GM04503 (cell line): ENCODE data around the gene CAT.

ENCODE experiments used
- DNase-seq: peaks from one replicate; pipeline ENCODE4 v3.0.0-alpha.2; 2012; ENCODE audit warnings: low read depth

CAT gene

DNA sequence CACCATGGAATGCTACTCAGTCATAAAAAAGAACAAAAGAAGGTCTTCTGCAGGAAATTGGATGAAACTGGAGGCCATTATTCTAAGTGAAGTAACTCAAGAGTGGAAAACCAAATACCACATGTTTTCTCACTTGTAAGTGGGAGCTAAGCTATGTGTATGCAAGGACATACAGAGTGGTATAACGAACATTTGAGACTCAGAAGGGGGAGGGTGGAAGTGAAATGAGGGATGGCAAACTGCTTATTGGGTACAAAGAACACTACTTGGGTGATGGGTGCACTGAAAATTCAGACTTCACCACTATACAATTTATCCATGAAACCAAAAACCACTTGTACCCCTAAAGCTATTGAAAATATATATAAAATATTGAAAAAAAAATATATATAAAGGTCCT lies 13.4 kb upstream of the CAT start:
- DNase-seq: no peak

DNA sequence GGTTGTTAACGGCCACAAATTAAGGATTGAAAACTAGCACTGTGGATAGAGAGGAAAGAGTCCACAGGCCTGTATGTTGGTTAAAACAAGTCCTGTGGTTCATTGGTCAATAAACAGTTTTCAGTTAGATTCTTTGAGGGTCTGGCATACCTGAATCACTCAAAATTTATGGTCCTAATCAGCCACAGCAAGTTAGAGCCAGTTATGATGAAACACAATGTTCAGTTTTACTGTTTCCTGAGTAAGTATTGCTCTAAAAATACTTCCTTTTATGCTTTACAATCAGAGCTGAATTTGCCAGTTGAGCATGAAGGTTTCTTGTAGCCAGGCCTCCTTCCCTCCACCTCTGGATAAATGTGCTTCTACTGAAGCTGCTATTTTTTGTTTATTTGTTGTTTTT lies 12.9 kb upstream of the CAT start:
- DNase-seq: peak; percentile 64

DNA sequence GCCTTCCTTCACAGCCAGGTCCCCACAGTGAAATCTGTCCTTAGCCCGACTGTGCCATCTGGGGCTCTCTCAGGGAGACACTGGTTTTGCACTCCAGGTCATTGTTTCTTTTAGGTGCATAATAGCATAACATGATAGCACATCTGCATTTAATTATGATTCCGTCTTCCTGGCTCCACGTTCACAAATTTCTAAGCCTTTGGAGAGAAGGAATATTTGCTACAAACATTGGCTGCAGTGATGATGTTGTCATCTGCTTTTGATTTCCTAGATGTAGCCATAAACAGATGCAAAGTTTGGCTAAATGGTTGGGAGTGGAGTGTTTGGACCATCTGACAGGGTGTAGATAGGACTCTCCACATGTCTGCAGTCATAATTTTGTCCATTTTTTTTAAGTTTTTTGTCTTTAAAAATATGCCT lies 12.0 kb upstream of the CAT start:
- DNase-seq: peak; percentile 91

DNA sequence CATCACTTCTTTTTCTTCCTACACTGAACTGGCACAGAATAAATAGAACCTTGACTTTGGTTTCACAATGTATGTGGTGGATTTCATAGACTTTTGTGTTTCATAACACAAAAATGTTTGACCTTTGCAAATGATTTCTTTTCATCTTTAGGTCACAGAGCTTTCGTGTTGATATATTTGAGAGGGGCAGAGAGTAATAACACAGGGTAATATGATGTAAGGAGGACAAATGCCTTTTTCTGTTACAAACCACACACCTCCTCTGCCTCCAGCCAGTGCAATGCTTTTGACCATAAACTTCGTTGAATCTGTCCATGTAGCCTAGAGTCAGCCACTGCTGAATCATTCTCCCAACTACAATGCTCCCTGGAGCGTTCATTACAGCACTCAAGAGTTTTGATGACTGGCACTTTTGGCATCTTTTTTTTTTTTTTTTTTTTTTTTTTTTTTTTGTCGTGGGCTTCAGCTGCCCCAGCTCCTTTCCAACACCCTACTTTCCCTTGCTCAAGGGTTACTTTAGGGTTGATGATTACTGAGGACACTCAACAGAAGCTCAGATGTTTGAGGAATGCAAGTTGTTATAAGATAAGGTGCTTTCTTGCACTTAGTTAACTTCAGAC lies 11.4 kb upstream of the CAT start:
- DNase-seq: peak; percentile 79

DNA sequence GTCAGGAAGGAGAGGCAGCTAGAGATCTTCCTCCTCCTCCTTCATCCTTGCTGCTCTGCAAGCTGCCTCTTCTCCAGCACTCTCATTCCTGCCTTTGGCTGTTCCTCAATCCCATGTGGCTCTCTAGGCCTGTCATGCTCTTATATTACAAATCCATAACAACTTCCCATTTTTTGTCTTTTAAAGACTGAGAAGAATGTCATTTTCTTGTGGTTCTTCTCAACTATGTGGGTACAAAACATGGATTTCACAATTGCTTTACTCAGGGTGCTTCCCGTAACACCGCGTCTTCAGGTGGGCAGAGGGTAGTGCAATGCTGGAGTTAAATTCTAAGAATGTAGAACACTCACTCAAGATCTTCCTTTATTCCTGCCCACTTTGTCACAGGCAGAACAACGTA lies 6.8 kb upstream of the CAT start:
- DNase-seq: no peak

DNA sequence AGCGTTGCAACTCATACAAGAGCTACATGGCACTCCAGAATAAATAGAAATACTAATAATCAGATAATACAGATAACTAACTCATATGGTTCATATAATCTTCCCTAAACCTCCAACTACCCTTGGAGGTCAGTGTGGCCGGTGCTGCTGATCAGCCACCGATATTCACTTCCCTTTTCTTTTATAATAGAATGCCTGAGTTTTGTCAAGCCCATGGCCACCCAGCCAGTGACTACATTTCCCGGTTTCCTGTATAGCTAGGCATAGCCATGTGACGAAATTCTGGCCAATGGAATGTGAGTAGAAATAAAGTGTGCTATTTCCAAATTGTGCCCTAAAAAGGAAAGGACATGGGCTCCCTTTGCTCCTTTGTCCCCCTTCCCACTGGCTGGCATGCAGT lies 5.9 kb upstream of the CAT start:
- DNase-seq: no peak

DNA sequence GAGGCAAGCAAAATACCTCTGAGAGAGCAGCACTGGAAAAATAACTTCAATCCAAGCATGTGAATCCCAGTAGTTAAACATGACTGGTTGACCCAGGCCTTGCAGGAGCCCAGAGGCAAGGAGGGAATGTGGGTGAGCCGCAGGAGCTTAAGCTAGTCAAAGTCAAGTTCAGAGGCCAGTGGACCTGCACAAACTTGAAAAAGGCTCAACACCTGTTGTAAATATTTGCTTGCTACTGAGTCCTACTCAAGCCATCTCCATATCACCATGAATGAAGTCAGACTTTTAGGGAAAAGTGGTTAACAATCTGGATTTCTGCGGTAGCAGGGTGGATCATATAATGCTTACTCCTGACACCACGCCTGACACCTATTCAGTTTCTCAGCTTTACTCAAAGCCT lies 4.8 kb upstream of the CAT start:
- no peak for DNase-seq

GRCh38 chr11:34437224-34438125 lies 1.3 kb upstream of the CAT start:
- DNase-seq: no peak

GRCh38 chr11:34439610-34440198 lies 970 bp downstream of the CAT start:
- no peak for DNase-seq

- no peak for DNase-seq
Observed at GRCh38 chr11:34441814-34442213, 3.1 kb downstream of the CAT start.

- no peak for DNase-seq
Observed at GRCh38 chr11:34443136-34443535, 4.4 kb downstream of the CAT start.

- no peak for DNase-seq
Observed at GRCh38 chr11:34444428-34444827, 5.7 kb downstream of the CAT start.

GRCh38 chr11:34445956-34446355 lies 7.2 kb downstream of the CAT start:
- no peak for DNase-seq

DNA sequence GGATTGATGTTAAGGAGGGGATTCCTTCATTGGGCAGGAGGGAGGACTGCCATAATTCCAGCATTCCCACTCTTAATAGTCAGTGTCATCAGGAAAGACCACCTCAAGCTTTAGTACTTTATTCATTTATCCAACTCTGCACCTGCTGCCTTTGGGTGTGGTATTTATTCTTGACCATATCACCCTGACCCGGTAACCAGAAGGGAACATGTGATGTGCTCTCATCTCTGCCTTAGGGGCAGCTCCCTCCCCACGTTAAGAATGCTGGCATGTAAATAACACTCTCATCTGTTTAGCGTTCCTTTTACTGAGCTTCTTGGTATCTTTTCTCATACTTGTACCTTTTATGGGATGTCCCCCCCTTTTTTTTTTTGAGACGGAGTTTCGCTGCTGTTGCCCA lies 7.7 kb downstream of the CAT start:
- no peak for DNase-seq

DNA sequence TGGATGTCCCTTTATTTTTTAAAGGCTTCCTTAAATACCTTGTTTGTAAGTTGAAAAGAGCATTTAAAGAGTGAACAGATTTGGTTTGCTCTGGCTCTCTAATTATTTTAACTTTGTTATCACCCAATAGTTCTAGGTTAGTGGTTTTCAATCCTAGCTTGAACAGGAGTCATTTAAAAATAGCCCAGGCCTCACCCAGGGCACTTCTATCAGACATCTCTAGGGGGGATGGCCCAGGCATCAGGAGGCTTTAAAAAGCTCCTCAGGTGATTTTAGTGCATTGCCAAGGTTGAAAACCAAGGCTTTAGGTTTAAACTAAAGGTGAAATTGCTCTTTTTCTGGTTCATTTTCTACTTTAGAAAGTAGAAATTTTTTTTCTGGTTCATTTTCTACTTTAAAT lies 8.3 kb downstream of the CAT start:
- DNase-seq: no peak

- no peak for DNase-seq
Observed at GRCh38 chr11:34448223-34448994, 9.7 kb downstream of the CAT start.

- no peak for DNase-seq
Observed at GRCh38 chr11:34449013-34449412, 10.3 kb downstream of the CAT start.

DNA sequence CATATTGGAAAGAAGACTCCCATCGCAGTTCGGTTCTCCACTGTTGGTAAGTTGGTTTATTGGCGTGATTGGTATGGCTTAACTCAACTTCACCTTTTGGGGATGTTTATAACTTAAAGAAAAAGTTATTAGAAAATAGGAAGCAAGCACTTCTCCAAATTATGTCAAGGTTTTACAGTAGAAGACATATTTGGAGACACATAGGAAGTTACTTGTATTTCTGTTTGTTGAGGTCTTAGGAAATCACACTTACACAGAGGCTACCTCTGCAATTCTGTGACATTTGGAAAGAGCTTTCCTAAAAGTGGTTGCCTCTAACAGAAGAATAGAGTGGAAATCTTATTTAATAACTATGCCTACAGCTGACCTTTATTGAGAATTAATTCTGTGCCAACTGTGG lies 12.3 kb downstream of the CAT start:
- no peak for DNase-seq

- DNase-seq: no peak
Observed at GRCh38 chr11:34454308-34455032, 15.7 kb downstream of the CAT start.

DNA sequence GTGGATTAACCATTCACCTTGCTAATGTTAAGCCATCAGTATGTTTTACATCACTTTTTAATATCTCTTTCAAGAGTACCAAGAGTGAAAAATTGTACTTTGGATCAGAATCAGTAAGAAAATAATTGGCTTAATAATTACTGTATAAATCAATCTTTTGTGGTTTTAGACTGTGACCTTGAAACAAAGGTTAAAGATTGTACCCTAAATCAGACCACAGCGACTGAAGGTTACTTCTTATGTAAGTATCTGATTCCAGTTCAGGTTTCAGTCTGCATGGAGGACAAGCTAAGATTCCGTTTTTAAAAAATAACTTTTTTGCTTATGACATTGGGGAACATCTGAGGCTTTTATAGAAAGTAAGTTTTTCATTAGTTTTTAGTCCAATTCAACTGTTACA lies 18.9 kb downstream of the CAT start:
- DNase-seq: no peak

- DNase-seq: no peak
Observed at GRCh38 chr11:34458525-34458924, 19.8 kb downstream of the CAT start.
